AG09309 (cell line): ENCODE measurements around the gene CFAP58.

Experiments
- DNase-seq: peaks from one replicate; pipeline ENCODE4 v3.0.0-alpha.2; 2010; ENCODE audit warnings: low read depth
- H3K4me3 ChIP-seq: 2 replicates; pipeline ENCODE4 v1.5.1; 2011; ENCODE audit warnings: mild to moderate bottlenecking, low read depth, low read length, moderate library complexity; ENCODE audit not compliant: control insufficient read depth
- TF ChIP-seq, protein P1 (sequence below): IDR thresholded peaks from 2 replicates; pipeline ENCODE4 v1.5.1; 2011; ENCODE audit warnings: mild to moderate bottlenecking, low read depth, low read length, inconsistent platforms; ENCODE audit not compliant: insufficient read depth, control insufficient read depth; ENCODE audit errors: missing control alignments

Gene CFAP58

DNA sequence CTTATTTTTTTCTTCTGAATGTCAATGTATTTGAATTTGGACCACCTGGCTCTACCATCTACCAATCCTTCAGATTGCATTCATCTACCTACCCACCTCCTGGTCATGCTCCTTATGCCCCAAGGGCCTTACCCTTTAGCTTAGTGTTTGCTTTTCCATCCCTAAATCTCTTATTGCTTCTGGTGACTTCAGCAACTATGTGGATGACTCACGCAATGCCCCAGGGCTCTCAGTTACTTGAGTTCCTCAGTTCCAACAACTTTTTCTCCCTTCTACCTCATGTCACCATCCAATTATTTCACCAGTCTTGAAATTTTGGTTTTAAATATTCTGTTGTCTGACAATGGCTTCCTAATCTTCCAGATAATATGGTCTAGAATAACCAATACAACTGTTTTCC lies 118.9 kb downstream of the CFAP58 start:
- H3K4me3 ChIP-seq = no peak overlapping the region
- TF ChIP-seq, protein P1, sequence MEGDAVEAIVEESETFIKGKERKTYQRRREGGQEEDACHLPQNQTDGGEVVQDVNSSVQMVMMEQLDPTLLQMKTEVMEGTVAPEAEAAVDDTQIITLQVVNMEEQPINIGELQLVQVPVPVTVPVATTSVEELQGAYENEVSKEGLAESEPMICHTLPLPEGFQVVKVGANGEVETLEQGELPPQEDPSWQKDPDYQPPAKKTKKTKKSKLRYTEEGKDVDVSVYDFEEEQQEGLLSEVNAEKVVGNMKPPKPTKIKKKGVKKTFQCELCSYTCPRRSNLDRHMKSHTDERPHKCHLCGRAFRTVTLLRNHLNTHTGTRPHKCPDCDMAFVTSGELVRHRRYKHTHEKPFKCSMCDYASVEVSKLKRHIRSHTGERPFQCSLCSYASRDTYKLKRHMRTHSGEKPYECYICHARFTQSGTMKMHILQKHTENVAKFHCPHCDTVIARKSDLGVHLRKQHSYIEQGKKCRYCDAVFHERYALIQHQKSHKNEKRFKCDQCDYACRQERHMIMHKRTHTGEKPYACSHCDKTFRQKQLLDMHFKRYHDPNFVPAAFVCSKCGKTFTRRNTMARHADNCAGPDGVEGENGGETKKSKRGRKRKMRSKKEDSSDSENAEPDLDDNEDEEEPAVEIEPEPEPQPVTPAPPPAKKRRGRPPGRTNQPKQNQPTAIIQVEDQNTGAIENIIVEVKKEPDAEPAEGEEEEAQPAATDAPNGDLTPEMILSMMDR = no peak
- no peak for DNase-seq

- DNase-seq = no peak
Measured at GRCh38 chr10:104472957-104473745, 119.5 kb downstream of the CFAP58 start.

GRCh38 chr10:104478380-104478779 lies 124.7 kb downstream of the CFAP58 start:
- no peak overlapping the region for H3K4me3 ChIP-seq
- DNase-seq = no peak
- TF ChIP-seq, protein P1 = no peak

More at GRCh38 chr10:104472957-104473745, 119.5 kb downstream of the CFAP58 start:
- TF ChIP-seq, protein P1 = no peak
- H3K4me3 ChIP-seq = no peak overlapping the region

DNA sequence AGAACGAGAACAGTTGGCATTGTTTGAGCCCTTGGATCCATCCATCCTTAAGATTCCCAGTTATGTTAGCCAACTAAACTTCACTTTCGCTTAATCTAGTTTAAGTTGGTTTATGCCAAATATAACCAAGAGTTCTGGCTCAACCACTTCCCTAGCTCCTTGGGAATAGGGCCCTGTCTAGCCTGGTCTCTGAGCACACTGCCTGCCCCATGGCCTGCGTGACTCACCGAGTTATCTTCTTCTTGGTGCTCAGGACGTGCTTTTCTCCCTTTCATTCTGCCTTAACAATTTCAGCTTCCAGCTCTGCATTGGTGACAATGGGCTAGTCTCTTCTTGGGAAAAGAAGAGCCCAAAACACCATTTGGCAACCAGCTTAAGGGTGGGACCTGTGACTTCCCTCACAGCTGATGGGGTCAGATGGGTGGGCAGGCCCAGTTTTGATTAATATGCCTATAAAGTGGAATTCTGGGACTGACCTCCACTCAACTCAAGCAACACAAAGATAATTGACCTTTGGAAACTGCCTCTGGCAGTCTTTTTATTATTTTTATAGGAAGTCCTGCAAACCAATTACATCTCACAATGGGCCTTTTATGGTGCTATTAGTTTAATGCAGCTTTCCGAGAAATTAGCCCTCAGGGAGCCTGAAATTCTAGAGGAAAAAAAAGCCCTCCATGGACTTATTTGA lies 126.4 kb downstream of the CFAP58 start:
- TF ChIP-seq, protein P1 = no peak
- no peak overlapping the region for H3K4me3 ChIP-seq
- DNase-seq = no peak

- TF ChIP-seq, protein P1 = no peak
- DNase-seq = no peak
- H3K4me3 ChIP-seq = no peak overlapping the region
Measured at GRCh38 chr10:104480797-104481196, 127.2 kb downstream of the CFAP58 start.

GRCh38 chr10:104483582-104483981 lies 129.9 kb downstream of the CFAP58 start:
- no peak for DNase-seq
- TF ChIP-seq, protein P1 = no peak

More at GRCh38 chr10:104483582-104483981, 129.9 kb downstream of the CFAP58 start:
- no peak overlapping the region for H3K4me3 ChIP-seq
